Esophagus squamous epithelium (tissue), 4 donors: ENCODE data around the gene FMO1.

Experiments used
- CTCF ChIP-seq, 6 experiments: fragments of 450-650 bp in 4 of 6; fragments of 200-600 bp in 2 of 6; sonication (generic) in 2 of 6; IDR thresholded peaks; one replicate each; pipeline ENCODE4 v1.5.1; 2016 to 2019; ENCODE audit warnings: antibody characterized with exemption in 6 of 6, mild to moderate bottlenecking in 4 of 6, moderate library complexity in 4 of 6
- POLR2A ChIP-seq, 4 donors: fragments of 450-650 bp; IDR thresholded peaks; one replicate each; pipeline ENCODE4 v1.6.1; 2017; ENCODE audit warnings: antibody characterized with exemption in 4 of 4, mild to moderate bottlenecking in 4 of 4, moderate library complexity in 3 of 4

DNA sequence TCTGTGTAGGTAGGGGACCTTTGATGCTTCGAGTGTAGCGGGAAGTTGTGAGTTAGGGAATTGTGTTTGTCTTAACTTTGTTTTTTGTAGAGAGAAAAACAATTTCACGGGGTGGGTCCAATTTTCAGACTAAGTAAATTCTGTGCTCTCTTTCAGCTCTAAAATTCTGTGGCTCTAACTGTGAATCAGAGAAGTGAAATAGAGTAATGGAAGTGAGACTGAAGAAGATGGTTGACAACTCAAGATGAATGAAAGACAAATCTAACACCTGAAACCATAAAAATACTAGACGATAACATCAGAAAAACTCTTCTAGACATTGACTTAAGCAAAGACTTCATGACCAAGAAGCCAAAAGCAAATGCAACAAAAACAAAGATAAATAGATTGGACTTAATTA, 4.4 kb upstream of the FMO1 start:
- no peak for TF ChIP-seq CTCF (IDR thresholded peaks at IDR 0.05)
- TF ChIP-seq POLR2A (IDR thresholded peaks at IDR 0.05) = no peak
